Activated naive CD8-positive, alpha-beta T cell treated with anti-CD3 and anti-CD28 coated beads for 36 hours (primary cell): ENCODE results near the gene RCC2. TPM values are rescaled to one million over a fixed set of nuclear protein-coding genes. Genes with fewer than 3 reads are reported as not detected.
A peak's percentile ranks its signal among the peaks of the same experiment; 100 is the strongest.
"Not testable (repeated sequence)": the region's sequence is repeated elsewhere in the genome, so short reads cannot be mapped to it uniquely, and the experiment has no call there.

Source experiments
- DNase-seq: peaks from one replicate; pipeline ENCODE4 v3.0.0; 2021
- H3K27ac Mint-ChIP-seq: one replicate; pipeline ENCODE4 v1.8.0; 2022; ENCODE audit warnings: mild to moderate bottlenecking, moderate library complexity, mixed read lengths
- H3K27me3 Mint-ChIP-seq: one replicate; pipeline ENCODE4 v1.8.0; 2022; ENCODE audit warnings: mild to moderate bottlenecking, mixed read lengths
- H3K36me3 Mint-ChIP-seq: one replicate; pipeline ENCODE4 v1.8.0; 2021; ENCODE audit warnings: mild to moderate bottlenecking, mixed read lengths
- H3K4me1 Mint-ChIP-seq: one replicate; pipeline ENCODE4 v1.8.0; 2021; ENCODE audit warnings: mixed read lengths
- H3K4me3 Mint-ChIP-seq: one replicate; pipeline ENCODE4 v1.8.0; 2022; ENCODE audit warnings: mild to moderate bottlenecking, moderate library complexity, mixed read lengths
- H3K9me3 Mint-ChIP-seq: one replicate; pipeline ENCODE4 v1.8.0; 2022; ENCODE audit warnings: mixed read lengths
- total RNA-seq, 2 experiments: library from RNA; stranded (reverse); gene quantifications; one replicate each; pipeline ENCODE4 v1.2.3, GENCODE V29; 2021

RCC2 gene
- total RNA-seq, 2 experiments from 2014 or later = 192 to 196 TPM

DNA sequence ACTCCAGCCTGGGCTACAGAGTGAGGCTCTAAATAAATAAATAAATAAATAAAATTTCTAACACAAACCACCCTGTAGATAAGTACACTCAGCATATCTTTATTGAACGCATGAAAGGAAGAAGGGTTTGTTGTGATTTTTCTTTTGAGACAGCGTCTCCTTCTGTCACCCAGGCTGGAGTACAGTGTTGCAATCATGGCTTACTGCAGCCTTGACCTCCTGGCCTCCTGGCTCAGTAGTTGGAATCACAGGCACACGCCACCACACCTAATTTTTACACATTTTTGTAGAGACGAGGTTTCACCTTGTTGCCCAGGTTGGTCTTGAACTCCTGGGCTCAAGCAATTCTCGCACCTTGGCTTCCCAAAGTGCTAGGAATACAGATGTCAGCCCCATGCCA is 23.2 kb upstream of the RCC2 start:
- Mint-ChIP-seq H3K27ac (no peak overlapping the region), H3K36me3 (no peaks in the 10 kb centered on the region), H3K4me3 (no peak overlapping the region), H3K4me1 (no peaks in the 10 kb centered on the region), H3K9me3 (no peaks in the 10 kb centered on the region), H3K27me3 (no peaks in the 10 kb centered on the region)
- no peak for DNase-seq

DNA sequence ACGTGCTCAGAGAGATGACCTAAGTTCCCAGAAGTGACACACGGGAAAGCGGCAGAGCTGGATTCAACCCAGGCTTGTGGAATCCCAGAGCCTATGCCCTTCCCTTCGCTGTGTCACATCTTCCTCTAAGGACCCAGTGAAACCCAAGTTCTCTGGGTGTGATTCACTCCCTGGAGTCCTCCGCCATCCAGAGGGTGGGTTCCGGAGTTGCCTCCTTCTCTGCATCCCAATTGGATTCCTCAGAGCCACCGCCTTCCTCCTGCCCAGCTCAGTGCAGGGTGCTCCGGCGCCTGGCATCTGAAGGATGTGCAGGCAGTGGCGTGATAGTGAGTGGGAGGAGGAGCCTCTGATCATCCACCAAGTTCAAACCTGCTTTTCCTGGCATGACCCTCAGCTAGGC is 20.7 kb upstream of the RCC2 start:
- no peaks in the 10 kb centered on the region for H3K4me1 Mint-ChIP-seq
- H3K4me3 Mint-ChIP-seq = no peak overlapping the region
- H3K36me3 Mint-ChIP-seq = no peaks in the 10 kb centered on the region

DNA sequence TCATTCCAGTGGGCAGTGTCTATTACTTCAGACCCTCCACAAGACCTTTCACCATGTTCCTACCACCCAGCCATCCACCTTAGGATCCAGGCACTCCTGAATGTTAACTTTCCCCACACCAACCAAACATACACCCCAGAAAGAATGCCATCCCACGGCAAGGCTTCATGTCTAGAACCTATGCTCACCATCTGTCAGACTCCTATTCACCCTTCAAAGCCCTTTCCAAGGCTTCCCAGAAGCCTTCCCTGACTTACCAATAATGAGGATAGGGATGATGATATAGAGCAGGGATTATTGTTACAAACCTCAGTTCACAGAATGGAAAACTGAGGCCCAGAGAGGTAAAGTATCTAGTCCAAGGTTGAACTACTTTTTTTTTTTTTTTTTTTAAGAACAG is 19.3 kb upstream of the RCC2 start:
- no peaks in the 10 kb centered on the region for H3K36me3 Mint-ChIP-seq
- no peak for DNase-seq
- no peaks in the 10 kb centered on the region for H3K9me3 Mint-ChIP-seq
- H3K27me3 Mint-ChIP-seq = no peaks in the 10 kb centered on the region
- H3K27ac Mint-ChIP-seq = no peak overlapping the region
- no peaks in the 10 kb centered on the region for H3K4me1 Mint-ChIP-seq
- H3K4me3 Mint-ChIP-seq = no peak overlapping the region

More for the DNA sequence above, 20.7 kb upstream of the RCC2 start:
- Mint-ChIP-seq H3K27me3 (no peaks in the 10 kb centered on the region), H3K27ac (no peak overlapping the region), H3K9me3 (no peaks in the 10 kb centered on the region)
- DNase-seq = no peak

DNA sequence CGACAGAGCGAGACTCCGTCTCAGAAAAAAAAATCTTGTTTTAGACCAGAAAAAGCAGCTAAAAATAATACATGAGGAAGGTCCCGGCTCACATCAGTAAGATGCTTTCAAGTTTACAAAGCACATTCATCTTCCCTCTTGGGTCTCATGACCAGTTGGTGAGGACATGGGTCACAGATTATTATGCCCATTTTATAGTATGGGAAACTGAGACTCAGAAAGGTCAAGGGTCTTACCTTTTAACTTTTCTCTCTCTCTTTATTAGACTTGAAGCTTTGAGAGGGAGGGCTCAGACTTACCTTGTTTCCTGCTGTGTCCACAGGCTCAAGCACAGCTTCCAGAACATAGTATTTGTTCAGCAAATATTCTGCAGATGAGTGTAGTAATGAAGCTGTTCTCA is 13.2 kb upstream of the RCC2 start:
- H3K9me3 Mint-ChIP-seq = no peaks in the 10 kb centered on the region
- no peaks in the 10 kb centered on the region for H3K4me1 Mint-ChIP-seq

DNA sequence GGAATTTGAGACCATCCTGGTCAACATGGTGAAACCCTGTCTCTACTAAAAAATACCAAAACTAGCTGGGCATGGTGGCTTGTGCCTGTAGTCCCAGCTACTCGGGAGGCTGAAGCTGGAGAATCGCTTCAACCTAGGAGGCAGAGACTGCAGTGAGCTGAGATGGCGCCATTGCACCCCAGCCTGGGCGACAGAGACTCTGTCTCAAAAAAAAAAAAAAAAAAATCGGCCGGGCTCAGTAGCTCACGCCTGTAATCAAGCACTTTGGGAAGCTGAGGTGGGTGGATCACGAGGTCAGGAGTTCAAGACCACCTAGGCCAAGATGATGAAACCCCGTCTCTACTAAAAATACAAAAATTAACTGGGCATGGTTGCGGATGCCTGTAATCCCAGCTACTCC is 12.7 kb upstream of the RCC2 start:
- H3K27ac Mint-ChIP-seq, H3K9me3 Mint-ChIP-seq: not testable (repeated sequence)

More for the DNA sequence above, 13.2 kb upstream of the RCC2 start:
- H3K27ac Mint-ChIP-seq = no peak overlapping the region
- H3K4me3 Mint-ChIP-seq = no peak overlapping the region
- DNase-seq = no peak
- H3K27me3 Mint-ChIP-seq = no peaks in the 10 kb centered on the region
- H3K36me3 Mint-ChIP-seq = no peaks in the 10 kb centered on the region

DNA sequence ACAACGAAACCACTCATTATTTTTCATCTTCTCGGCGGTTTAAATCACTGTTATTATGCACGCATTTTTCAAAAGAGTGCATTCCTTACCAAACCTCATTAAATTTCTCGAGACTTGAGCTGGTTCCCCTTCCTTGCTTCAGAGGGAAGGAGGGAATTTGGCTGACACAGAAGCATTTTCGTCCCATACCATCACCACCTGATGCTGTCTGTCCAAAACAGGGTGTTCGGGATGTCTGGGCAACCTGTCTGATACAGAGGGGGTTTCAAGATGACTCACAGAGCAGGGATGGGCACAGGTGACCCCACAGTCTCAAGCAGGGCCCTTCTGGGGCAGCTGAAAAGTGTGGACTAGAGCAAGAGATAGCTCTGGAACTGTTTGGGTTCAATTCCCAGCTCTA is 12.3 kb upstream of the RCC2 start:
- H3K36me3 Mint-ChIP-seq = no peaks in the 10 kb centered on the region
- no peaks in the 10 kb centered on the region for H3K27me3 Mint-ChIP-seq
- H3K9me3 Mint-ChIP-seq = no peaks in the 10 kb centered on the region
- H3K4me3 Mint-ChIP-seq = no peak overlapping the region
- DNase-seq = no peak
- H3K27ac Mint-ChIP-seq = no peak overlapping the region
- H3K4me1 Mint-ChIP-seq = no peaks in the 10 kb centered on the region

More for the DNA sequence above, 12.7 kb upstream of the RCC2 start:
- H3K4me1 Mint-ChIP-seq, H3K36me3 Mint-ChIP-seq, H3K4me3 Mint-ChIP-seq, H3K27me3 Mint-ChIP-seq, DNase-seq: not testable (repeated sequence)

DNA sequence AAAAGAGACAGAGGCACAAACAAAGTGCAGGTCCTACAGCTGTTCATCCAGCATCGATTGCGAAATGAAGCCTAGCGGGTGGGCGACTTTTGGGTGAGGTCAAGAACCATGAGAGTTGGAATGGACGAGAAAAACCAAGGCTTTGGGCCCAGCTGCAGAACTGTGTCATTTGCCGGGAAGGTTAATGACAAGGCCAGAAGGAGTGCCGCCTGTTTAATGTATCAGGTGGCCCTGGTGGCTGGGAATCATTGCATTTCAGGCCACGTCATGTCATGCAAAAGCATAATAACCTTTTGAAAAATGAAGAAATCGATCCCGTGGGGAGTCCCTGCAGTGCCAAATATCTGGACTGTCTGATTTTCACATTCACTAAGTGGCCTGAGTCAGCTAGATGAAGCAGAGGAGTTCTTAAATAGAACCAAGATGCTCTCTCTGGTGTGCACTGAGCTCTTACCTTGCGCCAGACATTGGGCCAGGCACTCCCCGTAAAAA is 8.1 kb upstream of the RCC2 start:
- no peaks in the 10 kb centered on the region for H3K4me1 Mint-ChIP-seq
- H3K27me3 Mint-ChIP-seq = no peaks in the 10 kb centered on the region
- no peak for DNase-seq
- no peak overlapping the region for H3K27ac Mint-ChIP-seq
- no peaks in the 10 kb centered on the region for H3K9me3 Mint-ChIP-seq
- H3K36me3 Mint-ChIP-seq = no peaks in the 10 kb centered on the region
- H3K4me3 Mint-ChIP-seq = no peak overlapping the region

DNA sequence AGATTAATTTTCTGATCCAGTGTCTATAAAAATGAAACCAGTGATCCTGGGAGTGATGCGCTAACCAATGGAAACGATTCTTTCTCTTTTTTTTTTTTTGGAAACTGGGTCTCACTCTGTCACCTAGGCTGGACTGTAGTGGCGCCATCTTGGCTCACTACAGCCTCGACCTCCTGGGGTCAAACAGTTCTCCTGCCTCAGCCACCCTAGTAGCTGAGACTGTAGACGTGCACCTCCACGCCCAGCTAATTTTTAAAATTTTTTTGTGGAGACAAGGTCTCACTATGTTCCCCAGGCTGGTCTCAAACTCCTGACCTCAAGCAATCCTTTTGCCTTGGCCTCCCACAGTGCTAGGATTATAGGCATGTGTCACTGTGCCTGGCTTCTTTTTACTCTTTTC is 3.4 kb upstream of the RCC2 start:
- Mint-ChIP-seq H3K4me3 (no peak overlapping the region), H3K9me3 (no peaks in the 10 kb centered on the region), H3K36me3 (peaks cover 7% of the 10 kb centered on the region), H3K27ac (no peak overlapping the region), H3K27me3 (no peaks in the 10 kb centered on the region), H3K4me1 (peaks cover 22% of the 10 kb centered on the region)
- no peak for DNase-seq

DNA sequence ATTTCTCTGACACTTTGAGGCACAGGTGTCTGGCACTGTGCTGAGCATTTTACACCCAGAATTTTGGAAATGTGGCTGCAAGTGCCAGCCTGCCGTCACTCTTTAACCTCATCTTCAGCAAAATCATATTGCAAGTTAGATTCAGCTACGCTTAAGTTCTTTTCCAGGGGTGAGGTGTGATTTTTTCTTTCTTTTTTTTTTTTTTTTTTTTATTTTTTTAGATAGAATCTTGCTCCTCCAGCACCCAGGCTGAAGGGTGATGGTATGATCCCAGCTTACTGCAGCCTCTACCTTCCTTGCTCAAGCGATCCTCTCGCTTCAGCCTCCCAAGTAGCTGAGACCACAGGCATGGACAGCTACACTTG is 2.5 kb upstream of the RCC2 start:
- no peak for DNase-seq
- H3K36me3 Mint-ChIP-seq = peaks cover 12% of the 10 kb centered on the region
- peak overlapping the region; percentile 82 for H3K27ac Mint-ChIP-seq
- no peaks in the 10 kb centered on the region for H3K9me3 Mint-ChIP-seq
- H3K4me3 Mint-ChIP-seq = peak overlapping the region; percentile 84
- peaks cover 24% of the 10 kb centered on the region for H3K4me1 Mint-ChIP-seq
- H3K27me3 Mint-ChIP-seq = no peaks in the 10 kb centered on the region

DNA sequence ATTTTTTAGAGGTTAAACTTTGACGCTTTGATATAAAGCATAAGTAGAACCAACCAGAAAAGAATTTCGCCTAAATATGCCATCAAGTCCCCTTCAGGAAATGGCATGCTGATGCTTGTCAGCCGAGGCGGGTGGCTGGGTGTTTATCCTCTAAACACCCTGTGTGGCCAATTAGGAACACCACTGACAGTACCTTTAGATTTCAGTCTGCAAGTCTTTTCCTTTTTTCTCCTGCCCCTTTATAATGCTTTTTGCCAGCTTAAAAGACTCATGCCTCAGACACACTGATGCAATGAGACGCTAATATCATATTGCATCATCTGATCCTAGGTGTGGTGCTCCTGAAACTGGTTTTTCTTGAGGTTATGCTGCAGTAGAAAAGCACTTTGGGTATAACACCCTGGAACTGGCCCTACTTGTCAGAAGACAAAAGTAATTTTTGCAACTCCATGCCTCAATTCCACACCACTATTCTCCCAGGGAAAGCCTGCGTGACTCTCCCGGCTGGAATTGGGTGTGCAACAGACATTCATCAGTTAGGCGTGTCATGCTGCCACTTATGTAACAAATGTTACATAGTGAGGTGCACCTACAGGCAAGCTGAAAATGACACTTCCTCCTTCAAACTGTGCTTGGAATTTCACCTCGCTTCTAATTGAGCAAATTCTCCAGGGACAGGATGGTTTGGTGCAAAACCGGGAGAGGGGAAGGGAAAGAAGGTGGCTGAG is 2.0 kb upstream of the RCC2 start:
- H3K4me3 Mint-ChIP-seq = peak overlapping the region; percentile 84
- H3K9me3 Mint-ChIP-seq = no peaks in the 10 kb centered on the region
- peaks cover 18% of the 10 kb centered on the region for H3K36me3 Mint-ChIP-seq
- H3K27ac Mint-ChIP-seq = peak overlapping the region; percentile 82
- DNase-seq = no peak
- no peaks in the 10 kb centered on the region for H3K27me3 Mint-ChIP-seq
- H3K4me1 Mint-ChIP-seq = peaks cover 30% of the 10 kb centered on the region

DNA sequence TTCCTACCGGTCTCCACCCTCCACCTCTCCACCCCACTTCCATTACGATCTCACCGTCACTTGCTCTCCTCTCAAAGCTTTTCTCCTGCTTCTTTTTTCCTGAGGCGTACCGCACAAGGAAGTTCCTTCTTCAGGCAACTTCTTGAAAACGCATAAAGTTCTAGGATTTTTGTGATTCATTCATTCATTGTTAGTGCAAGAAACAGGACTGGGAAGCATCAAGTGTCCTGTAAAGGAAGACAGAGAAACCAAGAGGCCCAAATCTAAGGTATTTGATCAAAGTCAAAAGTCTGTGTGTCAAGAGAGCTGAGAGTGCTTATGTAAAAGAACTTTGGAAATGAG is 1.3 kb upstream of the RCC2 start:
- H3K27me3 Mint-ChIP-seq = no peaks in the 10 kb centered on the region
- H3K4me1 Mint-ChIP-seq = peaks cover 35% of the 10 kb centered on the region
- peak overlapping the region; percentile 82 for H3K27ac Mint-ChIP-seq
- H3K9me3 Mint-ChIP-seq = no peaks in the 10 kb centered on the region
- H3K4me3 Mint-ChIP-seq = peak overlapping the region; percentile 84
- H3K36me3 Mint-ChIP-seq = peaks cover 22% of the 10 kb centered on the region
- DNase-seq = no peak

DNA sequence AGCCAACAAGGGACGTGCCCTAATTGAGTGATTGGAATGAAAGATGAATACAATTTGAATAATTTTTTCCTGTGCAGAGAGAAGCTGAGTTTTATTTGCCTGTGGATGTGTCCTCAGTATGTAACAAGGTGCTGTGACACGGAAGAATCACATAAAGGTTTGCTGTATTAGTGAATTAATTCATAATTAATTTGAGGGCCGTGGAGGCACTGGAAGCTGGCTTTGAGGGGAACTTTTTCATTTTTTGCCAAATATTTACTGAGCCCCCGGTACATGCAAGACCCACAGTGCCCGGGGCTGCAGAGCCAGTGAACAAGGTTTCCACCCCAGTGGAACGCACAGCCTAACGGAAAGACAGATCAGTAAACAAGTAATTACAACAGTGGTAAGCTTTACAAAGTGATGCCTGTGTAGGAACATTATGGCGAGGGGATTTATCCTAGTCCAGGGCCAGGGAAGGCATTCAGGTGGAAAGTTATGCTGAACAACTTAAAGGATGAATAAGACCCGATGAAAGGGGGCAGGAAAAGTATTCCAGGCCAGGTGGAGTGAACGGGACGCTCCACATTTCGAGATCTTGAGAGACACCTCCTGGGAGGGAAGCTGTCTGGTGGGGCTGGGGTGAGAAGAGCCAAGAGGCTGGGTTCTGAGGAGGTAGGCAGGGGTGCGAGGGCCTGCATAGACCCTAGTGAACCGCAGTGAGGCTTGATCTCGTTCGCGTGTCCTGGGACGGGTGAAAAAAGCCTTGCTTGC is 773 bp upstream of the RCC2 start:
- Mint-ChIP-seq H3K4me1 (peaks cover 40% of the 10 kb centered on the region), H3K27ac (peak overlapping the region; percentile 82), H3K9me3 (no peaks in the 10 kb centered on the region)

DNA sequence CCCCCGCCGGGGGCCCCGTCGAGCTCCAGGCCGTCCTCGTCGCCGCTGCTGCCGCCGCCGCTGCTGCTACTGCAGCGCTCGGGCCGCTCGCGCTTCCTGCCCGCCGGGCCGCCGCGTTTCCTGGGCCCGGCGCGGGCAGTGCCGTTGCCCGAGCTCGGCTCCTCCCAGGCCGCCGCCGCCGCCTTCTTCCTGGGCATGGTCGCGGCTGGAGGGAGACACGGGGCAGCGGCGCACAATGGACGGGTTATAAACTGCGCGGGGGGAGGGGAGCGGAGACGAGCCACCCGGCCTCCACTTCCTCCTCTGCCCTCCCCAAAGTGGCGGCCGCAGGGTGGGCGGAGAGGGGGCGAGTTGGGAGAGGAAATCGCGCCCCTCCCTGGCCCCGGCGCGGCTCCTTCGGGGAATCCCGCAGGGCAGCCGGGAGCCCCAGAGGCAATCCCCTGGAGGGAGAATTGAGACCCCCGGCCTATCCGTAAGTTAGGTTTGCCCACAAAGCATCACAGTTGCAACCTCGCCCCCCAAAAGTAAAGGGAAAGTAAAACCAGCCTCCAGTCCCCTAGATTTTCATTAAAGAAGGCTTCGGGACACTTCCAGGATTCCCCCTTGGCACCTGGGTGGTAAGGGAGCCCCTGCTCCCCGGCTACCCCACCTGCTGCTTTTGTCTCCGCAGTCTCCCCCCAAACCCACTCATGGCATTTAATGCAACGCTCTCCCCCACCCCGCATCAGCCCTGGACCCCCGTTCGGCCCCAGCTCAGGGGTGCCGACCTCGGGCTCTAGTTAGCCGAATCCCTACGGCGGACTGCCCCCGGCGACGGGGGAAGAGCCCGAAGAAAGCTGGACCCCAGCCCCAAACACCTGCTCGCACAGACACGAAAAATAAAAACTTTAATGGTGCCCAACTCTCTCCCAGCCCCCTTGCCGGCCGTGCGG is 893 bp downstream of the RCC2 start:
- peaks cover 55% of the 10 kb centered on the region for H3K4me1 Mint-ChIP-seq
- H3K4me3 Mint-ChIP-seq = peak overlapping the region; percentile 98
- DNase-seq = peak; percentile 87

More for the DNA sequence above, 773 bp upstream of the RCC2 start:
- DNase-seq = no peak
- H3K4me3 Mint-ChIP-seq = peak overlapping the region; percentile 84
- H3K27me3 Mint-ChIP-seq = no peaks in the 10 kb centered on the region
- H3K36me3 Mint-ChIP-seq = peaks cover 27% of the 10 kb centered on the region

DNA sequence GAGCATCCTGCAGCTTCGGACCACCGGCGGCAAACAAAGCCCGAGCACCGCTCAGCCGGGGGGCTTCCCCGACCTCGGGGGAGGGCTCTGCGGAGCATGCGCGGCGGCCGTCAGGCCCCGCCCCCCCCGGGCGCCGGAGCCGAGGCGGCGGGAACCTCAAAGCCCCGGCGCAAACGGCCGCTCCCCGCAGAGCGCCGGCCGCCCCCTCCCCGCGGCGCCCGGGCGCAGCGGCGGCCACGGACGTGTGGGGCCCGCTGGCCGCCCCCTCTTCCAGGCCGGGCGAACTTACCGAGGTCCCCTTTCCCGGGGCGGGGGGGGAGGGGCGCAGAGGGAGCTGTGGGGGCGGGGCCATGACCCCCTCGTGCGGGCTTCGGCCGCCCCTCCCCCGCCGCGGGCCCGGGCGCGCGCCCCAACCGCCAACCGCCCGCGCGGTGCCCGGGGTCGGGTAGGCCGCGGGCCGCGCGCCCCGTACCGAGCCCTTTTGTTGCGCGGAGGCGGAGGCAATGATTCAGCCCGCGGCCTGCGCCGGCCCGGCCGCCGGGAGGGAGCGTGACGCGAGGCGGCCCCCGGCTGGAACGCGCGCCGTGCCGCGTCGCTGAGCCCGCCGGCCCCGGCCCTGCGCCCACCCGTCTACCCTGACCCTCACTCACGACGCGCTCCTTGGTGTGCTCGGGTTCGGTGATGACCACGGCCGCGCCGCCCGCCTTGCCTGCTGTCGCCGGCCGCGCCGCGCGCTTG is 1.7 kb downstream of the RCC2 start:
- H3K27ac Mint-ChIP-seq = peak overlapping the region; percentile 77
- H3K9me3 Mint-ChIP-seq = no peaks in the 10 kb centered on the region
- DNase-seq = peak; percentile 71
- peak overlapping the region; percentile 79 for H3K4me3 Mint-ChIP-seq
- H3K36me3 Mint-ChIP-seq = peaks cover 47% of the 10 kb centered on the region
- no peaks in the 10 kb centered on the region for H3K27me3 Mint-ChIP-seq
- H3K4me1 Mint-ChIP-seq = peaks cover 57% of the 10 kb centered on the region

More for the DNA sequence above, 893 bp downstream of the RCC2 start:
- H3K9me3 Mint-ChIP-seq = no peaks in the 10 kb centered on the region
- H3K27ac Mint-ChIP-seq = peak overlapping the region; percentile 99
- peaks cover 41% of the 10 kb centered on the region for H3K36me3 Mint-ChIP-seq
- H3K27me3 Mint-ChIP-seq = no peaks in the 10 kb centered on the region
